ENCODE data around the gene BRCC3.
"Not testable (repeated sequence)": the region's sequence is repeated elsewhere in the genome, so short reads cannot be mapped to it uniquely, and the experiment has no call there.

The BRCC3 gene

GRCh38 chrX:155127465-155127864, 56.2 kb downstream of the BRCC3 start:
- DNase-seq (ENCODE audit: low read depth, low spot score) = no peak
- H3K4me3 ChIP-seq (ENCODE audit: low read length) = no peak overlapping the region

- no peak overlapping the region for H3K4me3 ChIP-seq (ENCODE audit: low read length)
- no peak for DNase-seq (ENCODE audit: low read depth, low spot score)
Observed at GRCh38 chrX:155127940-155128339, 56.6 kb downstream of the BRCC3 start.

- no peak overlapping the region for H3K4me3 ChIP-seq (ENCODE audit: low read length)
Observed at GRCh38 chrX:155132110-155132509, 60.8 kb downstream of the BRCC3 start.

GRCh38 chrX:155134255-155134654, 62.9 kb downstream of the BRCC3 start:
- DNase-seq (ENCODE audit: low read depth, low spot score) = no peak
- no peak overlapping the region for H3K4me3 ChIP-seq (ENCODE audit: low read length)

More at GRCh38 chrX:155132110-155132509, 60.8 kb downstream of the BRCC3 start:
- DNase-seq (ENCODE audit: low read depth, low spot score) = no peak

GRCh38 chrX:155143959-155144548, 72.7 kb downstream of the BRCC3 start:
- no peak overlapping the region for H3K4me3 ChIP-seq (ENCODE audit: low read length)
- no peak for DNase-seq (ENCODE audit: low read depth, low spot score)

GRCh38 chrX:155144926-155145325, 73.6 kb downstream of the BRCC3 start:
- DNase-seq (ENCODE audit: low read depth, low spot score) = no peak
- no peak overlapping the region for H3K4me3 ChIP-seq (ENCODE audit: low read length)

- H3K4me3 ChIP-seq (ENCODE audit: low read length) = not testable (repeated sequence)
Observed at GRCh38 chrX:155147612-155148011, 76.3 kb downstream of the BRCC3 start.

GRCh38 chrX:155148166-155148565, 76.9 kb downstream of the BRCC3 start:
- H3K4me3 ChIP-seq (ENCODE audit: low read length); DNase-seq (ENCODE audit: low read depth, low spot score): not testable (repeated sequence)

More at GRCh38 chrX:155147612-155148011, 76.3 kb downstream of the BRCC3 start:
- not testable (repeated sequence) for DNase-seq (ENCODE audit: low read depth, low spot score)

- peak; percentile 28 for DNase-seq (ENCODE audit: low read depth, low spot score)
- H3K4me3 ChIP-seq (ENCODE audit: low read length) = no peak overlapping the region
Observed at GRCh38 chrX:155148724-155149537, 77.6 kb downstream of the BRCC3 start.

GRCh38 chrX:155169881-155170280, 98.6 kb downstream of the BRCC3 start:
- no peak overlapping the region for H3K4me3 ChIP-seq (ENCODE audit: low read length)
- no peak for DNase-seq (ENCODE audit: low read depth, low spot score)
